SH-SY5Y (cell line): ENCODE measurements around the gene RELT.

Experiments
- GATA2 ChIP-seq: IDR thresholded peaks from 2 replicates; pipeline ENCODE4 v1.6.1; 2011; ENCODE audit warnings: mild to moderate bottlenecking, low read depth, low read length
- GATA3 ChIP-seq: IDR thresholded peaks from 2 replicates; pipeline ENCODE4 v1.6.1; 2011; ENCODE audit warnings: low read depth, mild to moderate bottlenecking, low read length, moderate library complexity

Gene RELT

DNA sequence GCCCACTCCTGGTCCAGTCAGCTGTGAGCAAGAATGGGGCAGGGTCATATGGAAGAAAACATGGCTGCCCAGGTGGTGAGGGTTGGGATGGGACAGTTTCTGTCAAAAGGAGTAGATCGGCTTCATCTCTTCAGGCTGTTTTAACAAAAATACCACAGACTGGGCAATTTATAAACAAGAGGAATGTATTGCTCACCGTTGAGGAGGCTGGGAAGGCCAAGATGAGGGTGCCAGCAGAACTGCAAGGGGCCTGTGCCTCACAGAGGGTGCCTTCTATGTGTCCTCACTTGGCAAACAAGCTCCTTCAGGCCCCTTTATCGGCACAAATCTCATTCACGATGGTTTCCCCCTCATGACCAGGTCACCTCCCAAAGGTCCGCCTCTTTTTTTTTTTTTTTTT is 18.1 kb upstream of the RELT start:
- TF ChIP-seq GATA2 (no peak), GATA3 (no peak)

DNA sequence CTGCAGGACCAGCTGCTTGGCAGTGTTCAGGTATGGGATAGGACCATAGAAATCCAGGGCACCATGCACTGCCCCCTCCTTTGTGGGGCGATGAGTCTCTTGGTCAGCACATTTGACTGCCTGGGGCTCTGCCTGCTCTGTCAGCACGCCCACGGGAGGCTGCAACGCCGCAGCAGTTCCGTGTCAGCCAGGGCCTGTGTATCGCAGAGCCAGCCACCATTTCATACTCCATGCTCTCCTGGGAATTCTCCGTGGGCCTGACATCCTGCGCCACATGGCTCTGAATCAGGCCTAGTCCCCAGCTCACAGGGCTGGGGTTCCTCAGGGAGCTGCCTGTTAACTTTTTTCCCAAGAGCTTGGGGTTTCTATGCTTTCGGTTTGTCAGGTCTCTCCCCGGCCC is 16.9 kb upstream of the RELT start:
- TF ChIP-seq GATA3: no peak
- no peak for TF ChIP-seq GATA2

DNA sequence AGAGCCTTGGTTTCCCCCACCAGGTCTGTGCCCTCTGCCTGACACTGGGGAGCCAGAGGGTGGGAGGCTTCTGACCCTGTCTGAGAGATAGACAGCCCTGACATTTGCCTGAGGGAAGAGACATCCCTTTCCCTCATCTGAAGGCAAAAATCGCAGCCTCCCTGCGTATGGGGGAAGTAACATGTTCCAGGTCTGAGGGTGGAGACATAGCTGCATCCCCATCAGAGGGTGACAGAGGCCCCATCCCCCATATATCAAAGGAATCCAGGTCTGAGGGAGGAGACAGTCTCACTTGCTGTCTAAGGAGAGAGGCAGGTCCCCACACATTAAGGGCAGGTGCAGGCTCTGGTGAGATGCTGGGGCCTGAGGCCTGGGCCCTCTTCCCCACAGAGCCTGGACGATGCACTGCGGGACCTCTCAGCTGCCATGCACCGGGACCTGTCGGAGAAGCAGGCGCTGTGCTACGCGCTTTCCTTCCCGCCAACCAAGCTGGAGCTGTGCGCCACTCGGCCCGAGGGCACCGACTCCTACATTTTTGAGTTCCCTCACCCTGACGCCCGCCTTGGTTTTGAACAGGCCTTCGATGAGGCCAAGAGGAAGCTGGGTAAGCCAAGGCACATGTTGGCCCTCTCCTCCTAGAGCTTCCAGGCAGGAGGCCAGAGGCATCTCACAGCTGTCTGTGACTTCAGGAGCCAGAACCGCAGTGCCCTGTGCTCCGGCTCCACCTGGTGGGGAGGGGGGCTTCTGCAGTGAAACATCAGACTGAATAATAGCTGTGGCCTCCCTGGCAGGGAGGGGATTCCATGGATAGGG is 16.1 kb upstream of the RELT start:
- TF ChIP-seq GATA3 (no peak), GATA2 (no peak)

DNA sequence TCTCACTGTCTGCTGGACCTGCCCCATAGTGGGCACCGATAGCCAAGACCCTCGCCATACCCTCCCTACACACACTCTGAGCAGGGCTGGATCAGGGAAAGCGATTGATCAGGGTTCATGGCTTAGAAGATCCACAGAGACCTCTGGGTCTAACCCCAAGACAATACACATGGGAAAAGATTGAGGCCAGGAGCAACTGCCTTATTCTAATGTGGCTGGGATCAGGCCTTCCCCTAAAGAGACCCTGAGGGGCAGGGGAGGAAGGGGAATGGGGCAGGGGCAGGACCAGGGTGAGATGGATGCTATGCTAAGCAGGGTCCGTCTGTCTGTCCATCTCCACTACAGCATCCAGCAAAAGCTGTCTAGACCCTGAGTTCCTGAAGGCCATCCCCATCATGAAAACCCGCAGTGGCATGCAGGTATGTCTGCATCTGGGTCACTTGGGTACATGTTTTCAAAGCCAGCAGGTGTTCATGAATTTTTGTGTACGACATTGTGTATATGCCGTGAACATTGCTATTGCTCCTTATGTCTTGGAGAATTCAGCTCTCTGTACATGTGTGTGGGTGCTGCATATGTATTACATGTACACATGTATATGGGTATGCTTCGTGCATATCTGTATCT is 15.3 kb upstream of the RELT start:
- TF ChIP-seq GATA2: no peak
- TF ChIP-seq GATA3: no peak

DNA sequence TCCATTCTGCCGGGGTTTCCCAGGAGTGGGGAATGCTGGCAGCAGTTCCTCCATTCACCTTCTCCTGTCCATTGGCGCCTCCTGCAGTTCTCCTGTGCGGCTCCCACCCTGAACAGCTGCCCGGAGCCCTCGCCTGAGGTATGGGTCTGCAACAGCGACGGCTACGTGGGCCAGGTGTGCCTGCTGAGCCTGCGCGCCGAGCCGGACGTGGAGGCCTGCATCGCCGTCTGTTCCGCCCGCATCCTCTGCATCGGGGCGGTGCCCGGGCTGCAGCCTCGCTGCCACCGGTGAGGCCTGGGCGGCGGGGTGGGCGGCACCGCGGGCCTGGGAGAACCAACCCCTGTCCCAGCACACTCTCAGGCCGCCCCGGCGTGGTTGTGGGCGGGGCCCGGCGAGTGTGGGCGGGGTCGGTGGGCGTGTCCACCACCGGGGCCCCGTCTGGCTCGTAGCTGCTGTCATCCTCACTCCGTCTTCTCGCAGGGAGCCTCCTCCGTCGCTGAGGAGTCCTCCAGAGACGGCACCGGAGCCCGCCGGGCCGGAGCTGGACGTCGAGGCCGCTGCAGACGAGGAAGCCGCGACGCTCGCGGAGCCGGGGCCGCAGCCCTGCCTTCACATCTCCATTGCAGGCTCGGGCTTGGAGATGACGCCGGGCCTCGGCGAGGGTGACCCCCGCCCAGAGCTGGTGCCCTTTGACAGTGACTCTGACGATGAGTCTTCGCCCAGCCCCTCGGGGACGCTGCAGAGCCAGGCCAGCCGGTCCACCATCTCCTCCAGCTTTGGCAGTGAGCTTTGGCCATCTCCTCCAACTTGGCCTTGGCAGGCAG is 14.0 kb upstream of the RELT start:
- no peak for TF ChIP-seq GATA2

DNA sequence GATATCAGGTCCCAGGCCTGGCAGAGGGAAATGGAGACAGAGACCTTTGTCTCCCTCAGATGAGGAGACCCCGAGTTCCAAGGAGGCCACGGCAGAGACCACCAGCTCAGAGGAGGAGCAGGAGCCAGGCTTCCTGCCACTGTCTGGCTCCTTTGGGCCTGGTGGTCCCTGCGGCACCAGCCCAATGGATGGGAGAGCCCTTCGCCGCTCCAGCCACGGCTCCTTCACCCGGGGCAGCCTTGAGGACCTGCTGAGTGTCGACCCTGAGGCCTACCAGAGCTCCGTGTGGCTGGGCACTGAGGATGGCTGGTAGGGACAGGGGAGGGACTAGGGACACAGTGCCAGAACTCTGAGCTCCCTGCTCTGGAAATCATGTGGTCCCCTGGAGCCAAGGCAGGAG is 13.1 kb upstream of the RELT start:
- TF ChIP-seq GATA2: no peak
- TF ChIP-seq GATA3: no peak

DNA sequence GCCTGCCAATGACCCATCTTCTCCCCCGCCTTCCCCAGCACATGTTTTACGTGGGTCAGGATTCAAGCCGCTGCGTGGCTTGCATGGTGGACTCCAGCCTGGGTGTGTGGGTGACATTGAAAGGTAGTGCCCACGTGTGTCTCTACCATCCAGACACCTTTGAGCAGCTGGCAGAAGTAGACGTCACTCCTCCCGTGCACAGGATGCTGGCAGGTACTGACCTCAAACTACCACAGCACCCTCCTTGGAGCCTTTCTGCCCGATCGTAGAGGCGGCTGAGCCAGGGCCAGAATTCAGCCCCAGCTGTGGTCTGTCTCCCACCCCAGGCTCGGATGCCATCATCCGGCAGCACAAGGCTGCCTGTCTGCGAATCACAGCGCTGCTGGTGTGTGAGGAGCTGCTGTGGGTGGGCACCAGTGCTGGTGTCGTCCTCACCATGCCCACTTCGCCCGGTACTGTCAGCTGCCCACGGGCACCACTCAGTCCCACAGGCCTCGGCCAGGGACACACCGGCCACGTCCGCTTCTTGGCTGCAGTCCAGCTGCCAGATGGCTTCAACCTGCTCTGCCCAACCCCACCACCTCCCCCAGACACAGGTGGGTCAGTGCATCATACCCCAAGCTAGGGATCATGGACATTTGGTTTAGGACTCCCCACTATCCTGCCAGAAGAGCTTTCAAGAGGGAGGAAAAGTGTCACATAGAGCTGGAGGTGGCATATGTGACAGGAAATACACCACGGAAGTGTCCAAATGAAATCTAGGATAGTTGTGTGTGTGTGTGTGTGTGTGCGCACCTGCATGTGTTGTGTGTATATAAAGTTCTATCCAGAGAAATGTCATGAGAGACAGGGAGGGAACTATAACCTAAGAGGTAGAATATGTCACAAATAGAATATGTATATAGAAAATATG is 10.6 kb upstream of the RELT start:
- TF ChIP-seq GATA2: no peak
- no peak for TF ChIP-seq GATA3

DNA sequence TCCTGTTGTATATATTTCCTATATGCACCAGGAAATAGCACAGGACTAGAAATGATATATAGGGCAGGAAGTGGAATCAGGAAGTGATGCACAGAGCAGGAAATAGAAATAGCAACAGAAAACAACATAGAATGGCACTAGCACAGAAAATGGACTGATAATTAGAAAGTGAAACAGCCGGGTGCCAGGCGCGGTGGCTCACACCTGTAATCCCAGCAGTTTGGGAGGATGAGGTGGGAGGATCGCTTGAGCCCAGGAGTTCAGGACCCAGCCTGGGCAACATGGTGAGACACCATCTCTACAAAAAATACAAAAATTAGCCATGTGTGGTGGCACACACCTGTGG is 10.0 kb upstream of the RELT start:
- TF ChIP-seq GATA2 (no peak), GATA3 (no peak)

DNA sequence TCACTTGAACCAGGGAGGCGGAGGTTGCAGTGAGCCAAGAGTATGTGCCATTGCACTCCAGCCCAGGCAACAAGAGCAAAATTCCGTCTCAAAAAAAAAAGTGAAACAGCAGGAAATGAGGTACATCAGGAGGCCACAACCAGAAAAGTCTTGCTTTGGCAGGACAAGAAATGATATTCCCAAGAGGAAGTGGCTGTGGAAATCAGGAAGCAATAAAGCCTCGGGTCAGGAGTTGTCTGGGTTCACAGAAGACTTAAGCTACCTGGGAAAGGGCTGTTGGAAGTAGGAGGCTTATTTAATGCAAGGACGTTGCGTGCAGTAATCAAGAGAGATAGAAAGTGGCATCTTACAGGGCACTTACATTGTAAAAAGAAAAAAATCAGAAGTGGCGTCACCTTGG is 9.2 kb upstream of the RELT start:
- no peak for TF ChIP-seq GATA2
- TF ChIP-seq GATA3: no peak

DNA sequence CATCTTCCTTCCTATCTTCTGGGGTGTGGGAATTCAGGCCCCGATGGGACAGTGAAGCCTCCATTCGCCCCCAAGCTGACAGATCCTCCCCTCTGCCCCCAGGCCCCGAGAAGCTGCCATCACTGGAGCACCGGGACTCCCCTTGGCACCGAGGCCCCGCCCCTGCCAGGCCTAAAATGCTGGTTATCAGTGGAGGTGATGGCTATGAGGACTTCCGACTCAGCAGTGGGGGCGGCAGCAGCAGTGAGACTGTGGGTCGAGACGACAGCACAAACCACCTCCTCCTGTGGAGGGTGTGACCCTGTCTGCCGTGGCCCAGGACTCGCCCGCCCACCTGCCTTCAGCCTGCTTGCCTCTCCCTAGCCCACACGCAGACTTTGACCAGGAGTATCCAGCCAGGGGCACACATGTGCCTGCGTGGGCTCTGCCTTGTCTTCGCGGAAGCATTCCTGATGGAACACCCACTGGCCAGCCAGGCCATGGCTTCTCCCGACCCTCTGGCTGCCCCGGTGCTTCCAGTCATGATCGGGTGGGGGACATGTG is 8.6 kb upstream of the RELT start:
- TF ChIP-seq GATA3: no peak
- no peak for TF ChIP-seq GATA2

DNA sequence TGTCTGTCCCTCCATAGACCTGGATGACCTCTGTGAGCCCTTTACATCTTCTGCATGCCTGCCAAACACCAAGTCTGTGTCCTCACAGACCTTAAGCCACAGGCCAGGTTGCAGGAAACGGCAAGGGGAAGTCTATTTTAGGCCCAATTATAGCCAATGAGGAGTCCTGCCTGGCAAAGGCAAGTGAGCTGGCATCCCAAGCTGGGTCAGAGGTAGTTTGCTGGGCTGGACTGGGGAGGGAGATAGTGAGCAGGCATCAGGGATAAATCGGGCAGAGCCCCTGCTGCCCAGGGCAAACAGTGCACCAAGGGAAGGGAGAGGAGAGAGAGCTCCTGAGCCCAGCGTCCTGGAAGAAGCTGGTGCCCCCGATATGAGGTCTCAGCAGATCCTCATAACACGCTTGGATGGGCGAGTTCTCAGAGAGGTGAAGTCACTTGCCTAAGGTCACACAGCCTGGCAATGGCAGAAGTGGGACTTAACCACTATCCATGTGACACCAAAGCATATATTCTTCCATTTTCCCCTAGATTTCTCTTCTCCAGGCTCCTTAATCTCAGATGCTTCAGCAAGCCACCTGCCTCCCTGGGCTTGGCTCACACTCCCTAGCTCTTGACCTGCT is 3.7 kb upstream of the RELT start:
- no peak for TF ChIP-seq GATA2
- TF ChIP-seq GATA3: no peak

DNA sequence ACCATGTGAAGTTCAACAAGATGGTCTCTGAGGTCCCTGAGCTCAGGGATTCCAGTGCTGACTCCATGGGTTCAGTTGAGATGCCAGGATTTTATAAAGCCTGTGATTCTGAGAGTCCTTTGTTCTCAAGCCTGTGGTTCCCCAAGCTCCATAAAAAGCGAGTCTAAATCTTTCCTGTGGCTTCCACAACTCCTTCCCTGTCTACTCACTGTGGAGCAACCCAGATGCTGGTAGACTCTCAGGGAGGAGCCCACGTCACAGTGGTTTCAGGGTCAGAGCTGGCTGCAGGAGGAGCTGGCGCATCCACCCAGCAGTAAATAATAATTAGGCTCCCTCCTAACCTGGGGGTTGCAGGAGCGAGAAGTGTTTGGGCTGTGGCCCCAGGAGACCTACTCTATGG is 2.0 kb upstream of the RELT start:
- no peak for TF ChIP-seq GATA2
- no peak for TF ChIP-seq GATA3

DNA sequence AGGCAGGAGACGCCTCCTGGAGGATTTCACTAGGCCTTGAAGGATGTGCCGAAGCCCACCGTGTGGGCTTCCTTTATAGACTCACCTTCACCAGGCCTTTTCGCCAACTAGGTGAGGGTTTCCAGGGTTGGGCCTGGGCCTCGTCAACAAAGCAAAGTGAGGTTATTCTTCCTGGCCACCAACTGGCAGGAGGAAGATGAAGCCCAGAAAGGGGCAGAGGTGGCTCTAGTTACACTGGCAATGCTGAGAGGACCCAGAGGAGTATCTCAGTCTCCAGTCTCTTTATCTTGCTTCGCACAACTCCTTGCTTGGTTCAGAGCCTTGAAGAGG is 404 bp upstream of the RELT start:
- no peak for TF ChIP-seq GATA2
- TF ChIP-seq GATA3: no peak
